Activated CD4-positive, alpha-beta memory T cell treated with anti-CD3 and anti-CD28 coated beads for 36 hours (primary cell): ENCODE results near the gene NUDT14. TPM values are rescaled to one million over a fixed set of nuclear protein-coding genes. Genes with fewer than 3 reads are reported as not detected.

Experiments used
- CTCF ChIA-PET: fragments of 350-600 bp; sonication (Branson Sonifier 250); formaldehyde crosslinking; loops from one replicate; lab custom pipeline; 2021; ENCODE audit warnings: antibody characterized with exemption, inconsistent platforms; lab: Charles Lee
- POLR2A ChIA-PET: fragments of 350-600 bp; sonication (Branson Sonifier 250); formaldehyde crosslinking; loops from one replicate; lab custom pipeline; 2021; ENCODE audit warnings: antibody characterized with exemption; lab: Charles Lee
- DNase-seq: peaks from one replicate; pipeline ENCODE4 v3.0.0-alpha.2; 2020
- H3K27ac Mint-ChIP-seq: one replicate; pipeline ENCODE4 v1.8.0; 2021; ENCODE audit warnings: mixed read lengths
- H3K27me3 Mint-ChIP-seq: one replicate; pipeline ENCODE4 v1.8.0; 2021; ENCODE audit warnings: mixed read lengths
- H3K36me3 Mint-ChIP-seq: one replicate; pipeline ENCODE4 v1.8.0; 2021; ENCODE audit warnings: mixed read lengths
- H3K4me1 Mint-ChIP-seq: one replicate; pipeline ENCODE4 v1.8.0; 2021; ENCODE audit warnings: low read depth, mixed read lengths
- H3K4me3 Mint-ChIP-seq: one replicate; pipeline ENCODE4 v1.8.0; 2021; ENCODE audit warnings: mild to moderate bottlenecking, mixed read lengths
- H3K9me3 Mint-ChIP-seq: one replicate; pipeline ENCODE4 v1.8.0; 2021; ENCODE audit warnings: mixed read lengths
- intact Hi-C: fragments of 100-400 bp; cut with micrococcal nuclease; formaldehyde crosslinking; loops from one replicate; pipeline ENCODE4 v1.15.1; 2023
- total RNA-seq, 2 experiments: library from RNA; stranded (reverse); gene quantifications; one replicate each; pipeline ENCODE4 v1.2.3, GENCODE V29; 2021

NUDT14 gene
- total RNA-seq, 2 experiments from 2014 or later: 14.7 to 14.8 TPM

DNA sequence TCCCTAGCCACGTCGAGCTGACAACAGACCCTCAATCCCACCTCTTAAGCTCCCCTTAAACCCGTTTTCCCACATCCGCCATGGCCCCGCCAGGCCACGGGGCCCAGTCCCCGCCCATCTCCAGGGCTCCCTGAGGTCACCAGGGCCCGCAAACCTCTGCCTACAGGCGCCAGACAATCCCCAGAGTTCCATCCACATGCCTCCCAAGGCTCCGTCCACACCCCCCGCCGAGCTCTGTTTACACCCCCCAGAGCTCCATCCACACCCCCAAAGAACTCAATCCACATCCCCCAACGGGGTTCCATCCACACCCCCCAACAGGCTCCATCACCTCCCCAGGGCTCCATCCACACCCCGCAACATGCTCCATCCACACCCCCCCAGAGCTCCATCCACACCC, 21.8 kb downstream of the NUDT14 start:
- no peak for DNase-seq
- ChIA-PET POLR2A (no interaction called here), CTCF (interaction anchor here (0.8 to 1.2 kb wide), 2 partner anchors 9 to 178 kb away, joined by 3 to 5 read pairs; no protein-coding TSS in a partner anchor)
- no peak overlapping the region for H3K27ac Mint-ChIP-seq
- H3K36me3 Mint-ChIP-seq: no peaks in the 10 kb centered on the region
- intact Hi-C loops: no loop called here
- H3K4me1 Mint-ChIP-seq: no peaks in the 10 kb centered on the region
- no peak overlapping the region for H3K4me3 Mint-ChIP-seq
- H3K9me3 Mint-ChIP-seq: no peaks in the 10 kb centered on the region
- no peaks in the 10 kb centered on the region for H3K27me3 Mint-ChIP-seq

DNA sequence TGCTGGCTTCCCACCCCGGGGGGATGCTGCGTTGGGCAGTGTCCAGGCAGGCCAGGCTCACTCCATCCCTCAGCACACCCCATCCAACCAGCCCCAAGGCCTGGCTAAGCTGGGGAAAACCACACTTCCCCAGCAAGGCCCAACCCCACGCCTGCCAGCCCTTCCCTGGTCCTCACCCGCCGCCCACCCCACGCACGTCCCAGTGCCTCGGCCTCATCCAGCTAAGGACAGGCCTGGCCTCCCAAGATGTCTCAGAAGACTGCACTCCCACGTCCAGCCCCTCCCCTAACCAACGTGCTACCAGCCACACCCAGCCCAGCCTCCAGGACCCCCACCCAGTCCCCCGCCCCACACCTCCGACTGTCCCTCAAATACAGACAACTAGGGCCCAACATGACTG, 22.3 kb downstream of the NUDT14 start:
- Mint-ChIP-seq H3K36me3 (no peaks in the 10 kb centered on the region), H3K27ac (no peak overlapping the region), H3K4me1 (no peaks in the 10 kb centered on the region), H3K9me3 (no peaks in the 10 kb centered on the region), H3K4me3 (no peak overlapping the region), H3K27me3 (no peaks in the 10 kb centered on the region)
- ChIA-PET POLR2A (no interaction called here), CTCF (interaction anchor here (1.2 kb wide), 1 partner anchor 9 kb away, joined by 3 read pairs; no protein-coding TSS in a partner anchor)
- intact Hi-C loops: no loop called here
- DNase-seq: no peak

GRCh38 chr14:105157872-105158271, 23.2 kb downstream of the NUDT14 start:
- no peaks in the 10 kb centered on the region for H3K9me3 Mint-ChIP-seq
- H3K27ac Mint-ChIP-seq: no peak overlapping the region
- H3K36me3 Mint-ChIP-seq: no peaks in the 10 kb centered on the region
- H3K27me3 Mint-ChIP-seq: no peaks in the 10 kb centered on the region
- intact Hi-C loops: no loop called here
- DNase-seq: no peak
- POLR2A ChIA-PET: no interaction called here
- CTCF ChIA-PET: no interaction called here
- H3K4me3 Mint-ChIP-seq: no peak overlapping the region
- no peaks in the 10 kb centered on the region for H3K4me1 Mint-ChIP-seq

DNA sequence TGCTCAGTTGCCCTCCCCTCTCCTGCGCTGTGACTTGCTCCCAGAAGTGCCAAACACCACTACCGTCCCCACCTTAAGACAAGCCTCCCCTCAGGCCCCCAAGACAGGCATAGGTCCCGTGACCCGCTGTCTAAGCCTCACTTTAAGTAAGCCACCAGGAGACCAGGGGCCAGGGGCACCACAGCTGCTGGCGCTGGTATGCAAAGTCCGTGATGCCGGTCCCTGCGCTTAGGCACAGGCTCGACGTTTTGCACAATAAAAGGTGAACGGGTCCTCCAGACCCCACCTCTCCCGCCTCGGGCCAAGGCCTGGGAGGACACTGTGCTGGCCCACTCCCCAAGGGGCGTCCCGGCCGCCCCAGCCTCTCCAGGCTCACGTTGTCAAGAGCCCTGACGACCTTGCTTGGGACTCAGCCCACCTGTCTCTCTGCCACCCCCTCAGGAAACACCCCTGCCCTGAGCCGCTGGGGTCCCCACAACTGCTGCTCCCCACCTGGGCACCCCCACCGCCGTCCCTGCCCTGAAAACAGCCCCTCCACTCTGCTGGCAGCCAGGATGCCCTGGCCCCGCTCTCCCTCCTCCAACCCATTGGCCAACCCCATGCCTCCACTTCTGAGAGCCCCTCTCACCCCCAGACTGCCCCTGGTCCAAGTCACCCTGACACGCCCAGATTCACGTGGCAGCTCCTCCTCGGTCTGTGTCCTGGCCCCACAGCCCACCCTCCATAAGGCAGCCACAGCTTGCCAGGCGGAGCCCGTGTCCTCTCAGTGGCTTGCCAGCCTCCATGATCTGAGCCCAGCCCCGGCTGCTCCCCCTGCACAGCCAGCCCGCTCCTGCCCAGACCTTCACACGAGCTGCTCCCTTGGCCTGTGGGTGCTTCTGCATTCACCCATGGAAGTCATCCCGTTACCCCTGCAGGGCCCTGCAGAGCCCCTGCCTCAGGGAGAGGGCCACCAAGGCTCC, 24.4 kb downstream of the NUDT14 start:
- Mint-ChIP-seq H3K36me3 (no peaks in the 10 kb centered on the region), H3K4me1 (no peaks in the 10 kb centered on the region), H3K27me3 (no peaks in the 10 kb centered on the region), H3K9me3 (no peaks in the 10 kb centered on the region), H3K4me3 (no peak overlapping the region), H3K27ac (no peak overlapping the region)
- intact Hi-C loops: no loop called here
- ChIA-PET CTCF (no interaction called here), POLR2A (no interaction called here)
- no peak for DNase-seq

DNA sequence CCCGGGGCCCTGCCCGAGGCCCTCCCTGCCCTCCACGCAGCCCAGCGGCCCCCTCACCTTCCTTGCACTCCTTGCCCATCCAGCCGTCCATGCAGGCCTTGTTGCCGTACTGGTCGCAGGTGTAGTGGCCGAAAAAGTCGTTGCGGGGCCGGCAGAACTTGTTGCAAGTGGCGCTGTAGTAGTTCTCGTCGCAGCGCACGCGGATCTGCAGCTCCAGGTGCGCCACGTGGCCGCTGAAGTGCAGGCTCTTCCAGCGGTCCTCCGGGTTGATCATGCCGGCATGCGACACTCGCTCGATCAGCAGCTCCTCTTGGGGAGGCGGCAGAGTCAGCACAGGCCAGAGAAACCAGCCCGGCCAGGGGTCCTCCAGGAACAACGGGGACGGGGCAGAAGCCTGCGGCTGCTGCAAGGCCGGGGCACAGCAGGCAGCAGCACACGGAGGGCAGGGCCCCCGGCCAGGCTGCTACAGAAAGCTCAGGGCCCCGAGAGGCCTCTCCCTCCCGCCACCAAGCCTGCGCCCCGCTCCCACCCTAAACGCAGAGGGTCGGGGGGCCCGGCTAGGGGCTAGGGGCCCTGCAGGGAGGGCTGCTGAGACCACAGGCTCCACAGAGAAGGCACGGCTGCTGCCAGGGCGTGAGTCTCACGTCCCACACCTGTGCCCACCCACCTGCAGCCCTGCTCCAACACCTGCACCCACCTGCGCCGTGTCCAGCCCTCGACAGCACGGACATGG, 25.3 kb downstream of the NUDT14 start:
- Mint-ChIP-seq H3K27me3 (no peaks in the 10 kb centered on the region), H3K4me1 (no peaks in the 10 kb centered on the region), H3K4me3 (no peak overlapping the region), H3K36me3 (no peaks in the 10 kb centered on the region), H3K27ac (no peak overlapping the region), H3K9me3 (no peaks in the 10 kb centered on the region)
- ChIA-PET POLR2A (no interaction called here), CTCF (no interaction called here)
- intact Hi-C loops: no loop called here
- DNase-seq: no peak

DNA sequence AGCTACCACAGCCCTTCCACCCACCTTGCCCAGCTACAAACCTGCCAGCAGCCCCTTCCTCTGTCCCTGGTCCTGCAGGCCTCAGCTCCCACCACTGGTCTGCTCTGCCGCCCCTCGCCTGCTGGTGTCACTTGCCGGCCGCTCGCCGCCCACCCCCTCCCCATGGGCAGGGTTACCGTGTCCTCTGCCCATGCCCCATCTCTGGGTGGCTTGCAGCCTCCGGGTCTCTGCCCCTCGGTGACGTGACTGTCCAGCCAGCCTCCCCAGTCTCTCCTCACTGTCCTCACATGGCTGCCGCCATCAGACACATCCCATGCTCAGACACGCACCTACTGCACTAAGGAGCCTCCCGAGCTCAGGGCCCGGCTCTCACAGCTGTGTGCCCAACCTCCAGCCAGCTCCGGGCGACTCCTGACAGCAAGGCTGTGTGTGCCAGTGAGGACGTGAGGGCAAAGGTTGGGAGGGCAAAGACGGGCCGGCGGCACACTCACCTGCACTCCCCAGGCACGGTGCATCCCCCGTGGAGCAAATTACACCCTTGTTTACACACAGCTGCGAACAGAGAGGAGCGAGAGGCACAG, 26.0 kb downstream of the NUDT14 start:
- intact Hi-C loops: no loop called here
- no peak for DNase-seq
- no peak overlapping the region for H3K27ac Mint-ChIP-seq
- H3K36me3 Mint-ChIP-seq: no peaks in the 10 kb centered on the region
- no peaks in the 10 kb centered on the region for H3K4me1 Mint-ChIP-seq
- no peaks in the 10 kb centered on the region for H3K27me3 Mint-ChIP-seq
- no peaks in the 10 kb centered on the region for H3K9me3 Mint-ChIP-seq
- no peak overlapping the region for H3K4me3 Mint-ChIP-seq
- ChIA-PET CTCF (interaction anchor here (0.8 kb wide), 1 partner anchor 10 kb away, joined by 3 read pairs; no protein-coding TSS in a partner anchor), POLR2A (no interaction called here)

GRCh38 chr14:105154476-105154871, 26.6 kb downstream of the NUDT14 start:
- Mint-ChIP-seq H3K4me3 (no peak overlapping the region), H3K27me3 (no peaks in the 10 kb centered on the region), H3K4me1 (no peaks in the 10 kb centered on the region), H3K27ac (no peak overlapping the region), H3K36me3 (no peaks in the 10 kb centered on the region), H3K9me3 (no peaks in the 10 kb centered on the region)
- ChIA-PET POLR2A (no interaction called here), CTCF (interaction anchor here (0.8 kb wide), 1 partner anchor 11 kb away, joined by 3 read pairs; no protein-coding TSS in a partner anchor)
- intact Hi-C loops: no loop called here
- DNase-seq: no peak

GRCh38 chr14:105153739-105154475, 27.2 kb downstream of the NUDT14 start:
- POLR2A ChIA-PET: no interaction called here
- intact Hi-C loops: no loop called here
- DNase-seq: no peak
- Mint-ChIP-seq H3K4me3 (no peak overlapping the region), H3K27me3 (no peaks in the 10 kb centered on the region), H3K9me3 (no peaks in the 10 kb centered on the region), H3K27ac (no peak overlapping the region), H3K4me1 (no peaks in the 10 kb centered on the region), H3K36me3 (no peaks in the 10 kb centered on the region)
- CTCF ChIA-PET: no interaction called here

- Mint-ChIP-seq H3K27ac (no peak overlapping the region), H3K36me3 (no peaks in the 10 kb centered on the region), H3K4me3 (no peak overlapping the region), H3K4me1 (no peaks in the 10 kb centered on the region), H3K27me3 (no peaks in the 10 kb centered on the region), H3K9me3 (no peaks in the 10 kb centered on the region)
- ChIA-PET POLR2A (no interaction called here), CTCF (no interaction called here)
- no peak for DNase-seq
- intact Hi-C loops: no loop called here
Observed at GRCh38 chr14:105153331-105153731, 27.8 kb downstream of the NUDT14 start.

DNA sequence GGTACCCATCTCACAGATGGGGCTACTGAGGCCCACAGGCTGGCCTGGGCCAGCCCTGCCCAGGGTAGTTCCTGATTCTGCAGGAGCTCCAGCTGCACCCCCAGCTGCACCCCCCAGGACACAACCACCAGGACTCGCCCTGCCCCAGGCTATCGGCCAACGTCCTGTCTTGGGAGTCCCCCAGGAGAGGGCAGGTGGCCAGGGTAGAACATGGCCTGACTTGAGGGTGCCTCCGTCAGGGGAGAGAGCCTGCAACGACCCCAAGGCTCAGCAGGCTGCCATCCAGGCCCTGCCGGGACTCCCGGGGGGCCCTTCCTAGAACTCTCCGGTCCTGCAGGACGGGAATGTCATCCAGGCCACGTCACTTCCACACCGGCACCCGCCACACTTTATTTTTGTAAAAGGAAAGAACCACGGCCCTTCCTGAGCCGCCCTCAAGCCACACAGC, 28.3 kb downstream of the NUDT14 start:
- ChIA-PET CTCF (no interaction called here), POLR2A (no interaction called here)
- Mint-ChIP-seq H3K27ac (no peak overlapping the region), H3K4me3 (no peak overlapping the region), H3K27me3 (no peaks in the 10 kb centered on the region), H3K9me3 (no peaks in the 10 kb centered on the region), H3K36me3 (no peaks in the 10 kb centered on the region), H3K4me1 (no peaks in the 10 kb centered on the region)
- DNase-seq: no peak
- intact Hi-C loops: no loop called here

DNA sequence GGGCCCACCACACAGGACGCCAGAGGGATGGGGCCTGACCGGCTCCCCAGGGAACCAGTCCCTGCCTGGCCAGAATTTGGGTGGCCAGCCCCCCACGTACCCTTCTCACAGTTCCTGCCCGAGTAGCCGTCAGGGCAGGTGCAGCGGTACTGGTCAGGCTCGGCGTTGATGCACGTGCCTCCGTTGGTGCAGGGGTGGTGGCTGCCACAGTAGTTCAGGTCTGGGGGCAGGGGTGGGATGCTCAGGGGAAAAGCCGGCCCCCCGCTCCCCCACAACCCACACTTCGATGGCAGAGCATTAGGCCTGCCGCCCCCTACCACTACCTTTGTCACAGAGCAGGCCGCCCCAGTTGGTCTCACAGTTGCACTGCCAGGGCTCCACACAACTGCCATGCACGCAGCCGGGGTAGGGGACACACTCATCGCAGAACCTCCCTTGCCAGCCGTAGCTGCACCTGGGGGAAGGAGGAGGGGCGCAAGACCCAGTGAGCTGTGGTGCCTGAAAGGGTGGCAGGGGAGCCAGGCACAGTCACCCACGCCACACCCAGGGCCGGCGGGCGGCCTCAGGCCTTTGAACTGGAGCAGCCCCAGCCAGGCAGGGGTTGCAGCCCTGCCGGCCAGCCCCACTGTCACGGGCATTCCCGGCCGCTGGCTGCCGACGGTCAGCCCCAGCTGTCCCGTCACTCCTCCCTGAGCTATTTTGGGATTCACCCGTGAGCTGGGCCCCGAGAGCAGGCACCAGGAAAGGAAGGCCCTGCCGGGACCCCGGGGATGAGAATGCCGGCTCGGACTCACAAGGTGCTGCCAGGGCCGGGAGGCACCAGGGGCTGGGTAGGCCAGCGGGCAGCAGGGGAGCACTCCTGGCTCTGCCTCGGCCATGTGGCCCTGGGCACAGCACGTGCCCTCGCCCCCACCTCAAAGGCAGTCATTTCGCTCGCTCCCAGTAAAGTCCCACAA, 29.0 kb downstream of the NUDT14 start:
- POLR2A ChIA-PET: no interaction called here
- Mint-ChIP-seq H3K4me3 (no peak overlapping the region), H3K9me3 (no peaks in the 10 kb centered on the region), H3K27ac (no peak overlapping the region), H3K27me3 (no peaks in the 10 kb centered on the region), H3K36me3 (no peaks in the 10 kb centered on the region), H3K4me1 (no peaks in the 10 kb centered on the region)
- CTCF ChIA-PET: no interaction called here
- intact Hi-C loops: no loop called here
- no peak for DNase-seq
